ENCODE data around the gene SGTB.

Gene SGTB

DNA sequence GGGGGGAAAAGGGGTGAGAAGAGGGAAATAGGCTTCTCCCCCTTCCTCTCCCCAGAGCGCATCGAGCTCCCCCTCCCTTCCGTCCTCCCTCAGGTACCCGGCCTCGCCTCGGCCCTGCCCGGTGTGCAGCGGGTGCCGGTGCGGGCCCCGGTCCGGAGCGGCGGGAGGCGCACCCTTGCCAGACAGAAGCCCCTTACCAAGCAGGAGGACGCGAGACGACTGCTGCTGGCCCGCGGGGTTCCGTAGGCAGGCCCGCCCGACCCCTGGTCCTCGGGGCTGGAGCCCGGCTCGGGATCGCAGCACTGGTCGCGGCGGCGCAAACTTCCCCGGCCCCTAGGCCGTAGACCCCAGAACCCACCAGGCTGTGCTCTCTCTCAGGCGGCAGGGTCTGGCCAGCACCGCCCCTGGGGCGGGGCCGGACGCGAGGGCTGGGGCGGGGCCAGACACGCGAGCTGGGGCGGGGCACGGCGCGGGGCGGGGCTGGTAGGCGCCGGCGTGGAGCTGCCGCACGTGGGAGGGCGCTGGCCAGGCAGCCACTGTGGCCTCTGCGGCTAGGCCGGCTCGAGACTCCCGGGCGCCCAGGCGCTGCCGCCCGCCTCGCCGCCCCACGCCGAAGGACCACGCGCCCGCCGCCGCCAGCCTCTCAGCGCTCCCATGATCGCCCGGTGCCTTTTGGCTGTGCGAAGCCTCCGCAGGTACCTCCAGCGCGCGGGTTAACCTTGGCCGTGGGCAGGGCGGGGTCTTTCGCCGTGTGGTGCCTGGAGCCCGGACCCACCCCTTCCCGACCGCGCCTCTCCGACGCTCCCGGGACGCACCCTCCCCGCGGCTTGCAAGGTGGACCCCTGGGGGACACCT is at the start of gene SGTB, which contains the start of gene NLN:
Gene SGTB, minus strand, starts transcription at position 390 of the 855 bp plus-strand sequence. CDS start 1,302 bp downstream, outside the sequence.
Gene NLN, plus strand, starts transcription at position 486 of the 855 bp plus-strand sequence. Its CDS starts 169 bp downstream, at position 655.
- DNase-seq (ENCODE audit: low read depth in 2 of 2) = peak; percentile 76 to 78

- DNase-seq (ENCODE audit: low read depth in 2 of 2) = no peak
These were observed 49.4 kb upstream of the SGTB start for GRCh38 chr5:65771266-65771665.

DNA sequence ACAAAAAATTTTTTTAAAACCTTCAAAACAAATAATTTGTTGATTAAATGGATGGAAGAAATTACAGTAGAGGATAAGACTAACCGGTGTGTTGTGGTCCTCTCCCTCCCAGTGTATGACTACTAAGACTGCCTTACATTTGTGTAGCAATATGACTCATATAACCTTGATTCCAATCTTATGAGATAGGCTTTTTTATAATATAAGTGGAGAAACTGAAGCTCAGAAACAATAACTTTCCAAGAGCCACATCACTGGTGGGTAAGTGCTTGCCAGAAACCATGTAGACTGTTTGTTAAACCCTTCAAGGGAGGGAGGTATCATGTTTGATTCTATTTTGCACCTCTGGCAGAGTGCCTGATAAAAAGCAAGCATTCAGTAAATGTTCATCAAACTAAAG is 47.6 kb upstream of the SGTB start:
- DNase-seq (ENCODE audit: low read depth in 2 of 2) = no peak

GRCh38 chr5:65768723-65769346 is 46.9 kb upstream of the SGTB start:
- DNase-seq (ENCODE audit: low read depth in 2 of 2) = no peak

- DNase-seq (ENCODE audit: low read depth in 2 of 2) = no peak
These were observed 45.7 kb upstream of the SGTB start for GRCh38 chr5:65767565-65767964.

DNA sequence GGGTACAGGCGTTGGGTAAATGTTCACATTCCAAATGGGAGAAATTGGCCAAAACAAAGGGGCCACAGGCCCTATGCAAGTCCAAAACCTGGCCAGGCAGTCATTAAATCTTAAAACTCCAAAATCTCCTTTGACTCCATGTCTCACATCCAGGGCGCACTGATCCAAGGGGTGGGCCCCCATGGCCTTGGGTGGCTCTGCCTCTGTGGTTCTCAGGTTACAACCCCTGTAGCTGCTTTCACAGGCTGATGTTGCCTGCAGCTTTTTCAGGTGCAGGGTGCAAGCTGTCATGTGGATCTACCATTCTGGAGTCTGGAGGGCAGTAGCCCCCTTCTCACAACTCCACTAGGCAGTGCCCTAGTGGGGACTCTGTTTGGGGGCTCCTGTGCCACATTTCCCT is 44.9 kb upstream of the SGTB start:
- DNase-seq (ENCODE audit: low read depth in 2 of 2) = no peak

- DNase-seq (ENCODE audit: low read depth in 2 of 2) = no peak
These were observed 44.3 kb upstream of the SGTB start for GRCh38 chr5:65766175-65766574.

GRCh38 chr5:65765582-65765981 is 43.7 kb upstream of the SGTB start:
- no peak for DNase-seq (ENCODE audit: low read depth in 2 of 2)

DNA sequence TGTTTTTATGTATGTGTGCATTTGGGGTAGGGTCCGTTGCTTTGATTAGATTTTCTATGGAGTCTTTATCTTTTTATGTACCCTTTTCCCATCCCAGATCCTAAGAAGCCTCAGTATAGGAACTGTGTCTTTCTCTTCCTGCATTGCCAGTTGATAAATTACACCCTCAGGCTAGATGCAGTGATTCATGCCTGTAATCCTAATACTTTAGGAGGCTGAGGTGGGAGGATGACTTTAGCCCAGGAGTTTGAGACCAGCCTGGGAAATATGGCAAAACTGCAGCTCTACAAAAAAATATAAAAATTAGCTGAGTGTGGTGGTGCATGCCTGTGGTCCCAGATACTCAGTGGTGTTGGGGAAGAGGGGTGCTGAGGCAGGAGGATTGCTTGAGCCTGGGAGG is 40.3 kb upstream of the SGTB start:
- DNase-seq (ENCODE audit: low read depth in 2 of 2) = no peak

DNA sequence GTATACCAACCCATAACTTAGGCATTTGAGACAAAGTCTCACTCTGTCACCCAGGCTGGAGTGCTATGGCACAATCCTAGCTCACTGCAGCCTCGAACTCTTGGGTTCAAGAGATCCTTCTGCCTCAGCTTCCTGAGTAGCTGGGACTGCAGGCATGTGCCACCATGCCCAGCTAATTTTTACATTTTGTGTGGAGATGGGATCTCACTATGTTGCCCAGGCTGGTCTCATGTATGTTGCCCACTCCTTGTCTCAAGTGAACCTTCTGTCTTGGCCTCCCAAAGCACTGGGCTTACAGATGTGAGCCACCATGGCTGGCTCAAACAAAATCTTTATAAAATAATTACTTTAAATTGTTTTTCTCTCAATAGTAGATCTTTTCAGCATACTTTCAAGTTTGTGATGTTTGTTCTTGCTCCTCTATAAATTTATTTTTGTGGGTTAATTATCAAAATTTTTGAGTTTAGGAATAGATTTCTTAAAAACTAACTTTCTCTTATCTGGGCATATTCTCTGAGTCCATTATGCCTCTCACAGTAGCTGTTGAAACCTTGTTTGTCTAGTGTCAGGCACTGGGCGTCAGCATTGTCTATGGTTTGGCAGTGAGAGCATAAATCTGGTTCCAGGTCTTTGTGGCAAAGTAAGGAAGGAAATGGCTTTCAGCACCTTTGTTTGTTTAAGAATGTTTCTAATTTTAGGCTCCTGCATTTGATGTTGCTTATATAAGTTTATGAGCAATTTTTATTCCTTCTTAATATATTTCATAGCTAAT is 38.8 kb upstream of the SGTB start:
- DNase-seq (ENCODE audit: low read depth in 2 of 2) = no peak

DNA sequence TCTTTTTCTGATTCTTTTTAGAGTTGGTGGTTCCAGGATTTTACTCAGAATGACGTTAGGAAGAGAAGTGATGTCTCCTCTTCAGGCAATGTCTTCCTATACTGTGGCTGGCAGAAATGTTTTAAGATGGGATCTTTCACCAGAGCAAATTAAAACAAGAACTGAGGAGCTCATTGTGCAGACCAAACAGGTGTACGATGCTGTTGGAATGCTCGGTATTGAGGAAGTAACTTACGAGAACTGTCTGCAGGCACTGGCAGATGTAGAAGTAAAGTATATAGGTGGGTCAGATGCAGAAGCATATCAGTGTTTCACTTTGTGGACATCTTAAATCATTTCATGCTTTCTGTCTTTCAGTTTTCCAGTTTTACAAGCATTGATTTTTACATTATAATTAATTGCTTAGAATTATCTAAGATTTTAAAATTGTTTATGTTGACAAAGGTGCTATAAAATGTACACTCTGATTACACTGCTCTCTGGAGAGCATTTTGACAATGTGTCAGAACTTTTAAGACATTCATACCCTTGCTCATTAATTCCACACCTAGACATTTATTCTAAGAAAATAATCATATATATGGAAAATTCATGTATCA is 36.7 kb upstream of the SGTB start:
- DNase-seq (ENCODE audit: low read depth in 2 of 2) = no peak

DNA sequence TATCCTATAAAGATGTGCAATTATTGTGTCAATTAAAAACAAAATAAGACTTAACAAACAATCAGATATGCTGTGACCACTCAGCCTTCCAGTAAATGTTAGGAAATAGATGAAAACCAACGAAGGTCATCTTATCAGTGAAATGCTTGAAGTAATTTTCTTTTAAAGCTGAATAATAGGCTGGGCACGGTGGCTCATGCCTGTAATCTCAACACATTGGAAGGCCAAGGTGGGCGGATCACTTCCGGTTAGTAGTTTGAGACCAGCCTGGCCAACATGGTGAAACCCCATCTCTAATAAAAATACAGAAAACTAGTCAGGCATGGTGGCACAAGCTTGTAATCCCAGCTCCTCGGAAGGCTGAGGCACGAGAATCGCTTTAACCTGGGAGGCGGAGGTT is 31.3 kb upstream of the SGTB start:
- DNase-seq (ENCODE audit: low read depth in 2 of 2) = no peak

DNA sequence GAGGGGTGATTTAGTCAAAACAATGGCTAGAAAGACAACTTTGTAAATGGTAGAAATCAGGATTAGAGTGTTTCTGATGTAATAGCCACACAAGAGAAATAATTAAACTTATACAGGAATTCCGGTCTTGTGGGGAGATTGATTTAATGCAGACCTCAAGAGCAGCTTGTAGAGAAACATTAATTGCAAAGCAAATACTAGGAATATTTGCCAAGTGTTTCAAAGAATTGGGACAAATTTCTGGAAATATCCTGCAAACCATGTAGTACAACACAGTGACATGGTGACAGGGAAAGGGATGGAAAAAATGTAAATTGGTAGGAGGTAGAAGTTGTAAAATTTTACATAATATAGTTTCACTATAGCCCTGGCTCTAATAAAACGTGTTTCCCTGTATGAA is 29.0 kb upstream of the SGTB start:
- DNase-seq (ENCODE audit: low read depth in 2 of 2) = no peak

DNA sequence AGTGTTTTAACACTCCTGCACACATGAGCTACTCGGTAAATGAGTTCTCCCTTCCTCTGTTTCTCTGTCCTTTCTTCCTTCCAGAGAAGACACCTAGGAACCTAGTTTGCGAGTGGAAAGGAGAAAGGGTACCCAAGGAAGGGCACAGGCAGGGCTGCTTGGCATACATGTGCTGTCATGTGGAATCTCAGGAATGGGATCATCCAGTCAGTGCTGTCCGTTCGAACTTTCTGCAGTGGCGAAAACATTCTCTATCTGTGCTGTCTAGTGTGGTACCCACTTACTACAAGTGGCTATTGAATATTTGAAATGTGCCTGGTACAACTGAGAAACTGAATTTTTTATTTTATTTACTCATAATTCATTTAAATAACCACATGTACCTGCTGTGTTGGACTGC is 28.0 kb upstream of the SGTB start:
- no peak for DNase-seq (ENCODE audit: low read depth in 2 of 2)

DNA sequence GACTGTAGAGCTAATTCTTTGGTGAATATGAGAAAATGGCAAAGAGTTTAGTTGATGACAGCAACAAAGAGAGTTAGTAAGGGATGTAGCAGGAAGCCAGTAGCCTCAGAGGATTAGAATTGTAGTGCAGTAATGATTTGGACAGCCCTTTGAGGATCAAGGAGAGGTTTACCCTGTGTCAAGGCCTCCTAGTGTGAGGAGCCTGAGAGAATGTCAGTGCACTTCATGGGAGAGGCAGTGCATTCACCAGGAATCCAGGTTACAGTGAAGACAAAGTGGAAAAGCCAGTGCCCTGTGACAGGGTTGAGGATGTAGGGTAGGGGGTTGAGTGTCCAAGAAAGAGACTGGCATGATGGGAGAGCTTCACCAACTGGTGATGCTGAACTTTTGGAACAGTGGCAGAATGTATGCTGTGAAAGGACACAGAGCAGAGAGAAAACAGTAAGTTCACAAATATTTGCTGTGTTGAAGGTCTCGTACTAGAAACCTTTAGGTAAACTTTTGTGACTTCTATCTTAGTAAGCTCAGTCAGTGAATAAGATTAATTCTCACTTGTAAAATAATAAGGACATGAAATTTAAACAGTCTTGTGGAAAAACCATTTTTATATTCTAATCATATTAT is 27.4 kb upstream of the SGTB start:
- no peak for DNase-seq (ENCODE audit: low read depth in 2 of 2)

DNA sequence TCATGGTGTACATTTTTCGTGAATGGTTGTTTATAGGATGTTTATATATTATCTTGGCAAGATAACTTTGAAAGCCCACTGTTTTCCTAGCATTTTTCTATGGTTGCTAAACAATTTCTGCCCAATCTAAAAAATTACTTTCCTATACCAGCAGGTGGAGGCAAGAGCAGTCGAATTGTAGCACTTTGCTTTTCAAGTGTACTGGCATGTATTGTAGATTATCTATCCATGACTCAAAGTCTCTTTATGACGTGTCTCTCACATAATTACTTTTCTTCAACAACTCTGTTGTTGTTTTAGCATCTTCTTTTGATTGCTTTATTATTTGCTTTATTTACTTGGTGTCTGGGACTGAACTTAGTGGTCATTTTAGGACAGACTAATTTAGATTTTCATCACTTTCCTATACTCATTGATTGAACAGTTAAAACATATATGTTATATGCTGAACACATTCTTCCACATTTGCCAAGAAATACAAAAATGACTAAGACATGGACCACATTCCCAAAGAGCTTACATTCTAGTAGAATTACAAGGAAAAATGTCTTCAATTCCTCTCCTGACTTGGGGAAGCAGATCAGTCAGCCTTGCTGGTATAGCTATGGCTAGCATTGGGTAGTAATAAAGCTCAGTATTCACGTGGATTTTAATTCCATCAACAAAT is 20.8 kb upstream of the SGTB start:
- no peak for DNase-seq (ENCODE audit: low read depth in 2 of 2)

- no peak for DNase-seq (ENCODE audit: low read depth in 2 of 2)
These were observed 17.3 kb upstream of the SGTB start for GRCh38 chr5:65739162-65739561.

DNA sequence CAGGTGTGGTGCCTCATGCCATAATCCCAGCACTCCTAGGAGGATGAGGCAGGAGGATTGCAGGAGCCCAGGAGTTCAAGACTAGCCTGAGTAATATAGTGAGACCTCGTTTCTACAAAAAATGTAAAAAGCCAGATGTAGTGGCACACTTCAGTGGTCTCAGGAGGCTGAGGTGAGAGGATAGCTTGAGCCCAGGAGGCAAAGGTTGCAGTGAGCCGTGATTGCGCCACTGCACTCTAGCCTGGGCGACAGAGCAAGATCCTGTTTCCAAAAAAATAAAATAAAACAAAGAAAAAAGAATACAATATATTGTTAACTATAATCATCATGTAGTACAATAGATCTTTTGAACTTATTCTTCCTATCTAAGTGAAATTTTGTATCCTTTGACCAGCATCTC is 16.4 kb upstream of the SGTB start:
- DNase-seq (ENCODE audit: low read depth in 2 of 2) = no peak

DNA sequence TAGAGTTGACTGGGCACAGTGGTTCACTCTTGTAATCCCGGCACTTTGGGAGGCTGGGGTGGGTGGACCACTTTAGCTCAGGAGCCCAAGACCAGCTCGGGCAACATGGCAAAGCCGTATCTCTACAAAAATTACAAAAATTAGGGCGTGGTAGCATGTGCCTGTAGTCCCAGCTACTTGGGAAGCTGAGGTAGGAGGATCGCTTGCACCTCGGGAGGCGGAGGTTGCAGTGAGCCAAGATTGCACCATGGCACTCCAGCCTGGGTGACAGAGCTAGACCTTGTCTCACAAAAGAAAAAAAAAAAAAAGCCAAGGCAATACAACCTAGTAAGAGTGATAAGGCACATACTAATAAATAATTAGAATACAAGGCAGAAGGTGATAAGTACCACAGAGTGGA is 15.9 kb upstream of the SGTB start:
- no peak for DNase-seq (ENCODE audit: low read depth in 2 of 2)

GRCh38 chr5:65736011-65736410 is 14.1 kb upstream of the SGTB start:
- no peak for DNase-seq (ENCODE audit: low read depth in 2 of 2)

DNA sequence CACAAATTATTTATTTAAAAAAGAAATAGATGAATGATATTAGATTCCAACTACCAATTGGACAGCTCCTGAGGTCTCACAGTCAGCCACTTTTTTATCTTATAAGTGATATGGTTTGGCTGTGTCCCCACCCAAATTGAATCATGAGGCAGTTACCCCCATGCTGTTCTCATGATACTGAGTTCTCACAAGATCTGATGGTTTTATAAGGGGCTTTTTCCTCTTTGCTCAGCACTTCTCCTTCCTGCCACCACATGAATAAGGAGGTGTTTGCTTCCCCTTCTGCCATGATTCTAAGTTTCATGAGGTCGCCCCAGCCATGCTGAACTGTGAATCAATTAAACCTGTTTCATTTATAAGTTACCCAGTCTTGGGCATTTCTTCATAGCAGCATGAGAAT is 13.0 kb upstream of the SGTB start:
- no peak for DNase-seq (ENCODE audit: low read depth in 2 of 2)

All from activated CD4-positive, alpha-beta T cell treated with anti-CD3 and anti-CD28 coated beads for 24 hours (primary cell).